DND-41 (cell line): Measurements from ENCODE around the gene FAM170B.

Source experiments
- EZH2 ChIP-seq: IDR thresholded peaks from 3 replicates; pipeline ENCODE4 v1.6.1; 2012; ENCODE audit warnings: borderline replicate concordance, low read depth, mild to moderate bottlenecking, moderate library complexity, low read length, inconsistent platforms; ENCODE audit not compliant: severe bottlenecking
- TF ChIP-seq, protein P1 (sequence below): IDR thresholded peaks from 2 replicates; pipeline ENCODE4 v1.5.1; 2012; ENCODE audit warnings: borderline replicate concordance, low read length, moderate library complexity, mild to moderate bottlenecking; ENCODE audit not compliant: poor library complexity, severe bottlenecking; ENCODE audit errors: extremely low read depth

DNA sequence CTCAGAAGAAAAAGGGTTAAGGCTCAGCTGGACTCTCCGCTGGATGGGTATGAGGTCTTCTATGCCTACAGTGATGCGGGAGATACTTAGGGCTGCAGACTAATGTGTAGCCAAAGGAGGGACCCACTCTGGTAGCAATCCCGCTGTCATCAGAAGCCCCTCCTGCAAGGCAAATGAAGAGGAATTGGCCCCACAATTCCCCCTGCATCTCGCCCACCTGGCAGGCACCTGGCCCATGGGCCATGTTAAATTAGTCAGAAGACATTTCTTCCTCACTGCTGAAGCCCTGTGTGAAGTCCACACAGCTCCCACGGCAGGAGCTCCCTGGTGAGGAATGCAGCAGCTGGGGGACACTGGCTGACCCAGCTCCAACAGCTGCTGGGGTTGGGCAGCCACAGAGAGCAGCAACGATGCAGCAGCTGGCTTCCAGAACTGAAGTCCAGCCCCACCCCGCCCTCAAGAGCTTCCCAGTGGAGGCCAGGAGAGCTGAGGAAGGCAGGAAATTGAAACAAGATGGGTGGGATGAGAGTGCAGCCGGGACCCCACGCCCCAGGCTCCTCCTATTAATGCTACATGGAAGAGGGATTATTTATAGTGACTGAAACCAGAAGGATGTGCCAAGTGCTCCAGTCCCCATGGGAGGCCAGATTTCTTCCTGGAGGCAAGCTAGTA is 24.0 kb downstream of the FAM170B start:
- TF ChIP-seq, protein P1, sequence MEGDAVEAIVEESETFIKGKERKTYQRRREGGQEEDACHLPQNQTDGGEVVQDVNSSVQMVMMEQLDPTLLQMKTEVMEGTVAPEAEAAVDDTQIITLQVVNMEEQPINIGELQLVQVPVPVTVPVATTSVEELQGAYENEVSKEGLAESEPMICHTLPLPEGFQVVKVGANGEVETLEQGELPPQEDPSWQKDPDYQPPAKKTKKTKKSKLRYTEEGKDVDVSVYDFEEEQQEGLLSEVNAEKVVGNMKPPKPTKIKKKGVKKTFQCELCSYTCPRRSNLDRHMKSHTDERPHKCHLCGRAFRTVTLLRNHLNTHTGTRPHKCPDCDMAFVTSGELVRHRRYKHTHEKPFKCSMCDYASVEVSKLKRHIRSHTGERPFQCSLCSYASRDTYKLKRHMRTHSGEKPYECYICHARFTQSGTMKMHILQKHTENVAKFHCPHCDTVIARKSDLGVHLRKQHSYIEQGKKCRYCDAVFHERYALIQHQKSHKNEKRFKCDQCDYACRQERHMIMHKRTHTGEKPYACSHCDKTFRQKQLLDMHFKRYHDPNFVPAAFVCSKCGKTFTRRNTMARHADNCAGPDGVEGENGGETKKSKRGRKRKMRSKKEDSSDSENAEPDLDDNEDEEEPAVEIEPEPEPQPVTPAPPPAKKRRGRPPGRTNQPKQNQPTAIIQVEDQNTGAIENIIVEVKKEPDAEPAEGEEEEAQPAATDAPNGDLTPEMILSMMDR, result no peak
- no peak for TF ChIP-seq EZH2
